Kidney tubule cell (primary cell): ENCODE data around the gene GH1.
"Not testable (repeated sequence)": the region's sequence is repeated elsewhere in the genome, so short reads cannot be mapped to it uniquely, and the experiment has no call there.

ENCODE experiments used
- DNase-seq: peaks from one replicate; pipeline ENCODE4 v3.0.0-alpha.2; 2018; ENCODE audit warnings: low spot score

Gene GH1

GRCh38 chr17:63926164-63926563 lies 7.5 kb upstream of the GH1 start:
- no peak for DNase-seq

- DNase-seq: no peak
Observed at GRCh38 chr17:63925615-63926014, 7.0 kb upstream of the GH1 start.

DNA sequence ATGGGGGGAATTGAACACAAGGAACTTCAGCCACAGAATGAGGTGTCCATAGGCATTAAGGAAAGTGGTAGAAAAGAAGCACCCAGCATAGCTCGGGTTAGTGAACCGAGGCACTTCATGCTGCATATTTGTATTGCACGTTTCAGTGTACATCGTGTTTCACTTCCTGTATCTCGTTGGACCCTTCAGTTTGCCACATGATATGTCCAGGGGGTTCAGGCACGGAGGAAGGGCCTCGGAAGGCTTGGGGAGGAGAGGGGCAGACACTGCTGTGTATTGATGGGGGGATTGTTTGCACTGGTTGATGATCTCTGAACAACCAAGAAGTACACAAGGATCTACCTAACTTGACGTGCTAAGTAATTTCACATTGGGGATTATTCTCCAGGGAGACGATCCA lies 3.8 kb upstream of the GH1 start:
- DNase-seq: not testable (repeated sequence)

- DNase-seq: not testable (repeated sequence)
Observed at GRCh38 chr17:63920779-63921178, 2.1 kb upstream of the GH1 start.

DNA sequence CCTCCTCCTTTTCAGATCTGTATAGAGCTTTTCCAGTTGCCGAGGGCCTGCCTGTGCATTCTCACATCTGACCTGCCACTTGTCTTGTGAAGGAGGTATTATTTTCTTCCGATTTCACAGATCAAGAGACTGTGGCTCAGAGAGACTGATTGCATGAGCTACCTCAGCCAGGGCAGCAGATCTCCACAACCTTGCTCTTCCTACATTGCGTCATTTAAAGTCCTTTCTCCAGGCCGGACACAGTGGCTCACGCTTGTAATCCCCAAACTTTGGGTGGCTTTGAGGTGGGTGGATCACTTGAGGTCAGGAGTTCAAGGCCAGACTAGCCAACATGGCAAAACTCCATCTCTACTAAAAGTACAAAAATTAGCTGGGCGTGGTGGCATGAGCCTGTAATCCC lies 1.4 kb upstream of the GH1 start:
- not testable (repeated sequence) for DNase-seq

DNA sequence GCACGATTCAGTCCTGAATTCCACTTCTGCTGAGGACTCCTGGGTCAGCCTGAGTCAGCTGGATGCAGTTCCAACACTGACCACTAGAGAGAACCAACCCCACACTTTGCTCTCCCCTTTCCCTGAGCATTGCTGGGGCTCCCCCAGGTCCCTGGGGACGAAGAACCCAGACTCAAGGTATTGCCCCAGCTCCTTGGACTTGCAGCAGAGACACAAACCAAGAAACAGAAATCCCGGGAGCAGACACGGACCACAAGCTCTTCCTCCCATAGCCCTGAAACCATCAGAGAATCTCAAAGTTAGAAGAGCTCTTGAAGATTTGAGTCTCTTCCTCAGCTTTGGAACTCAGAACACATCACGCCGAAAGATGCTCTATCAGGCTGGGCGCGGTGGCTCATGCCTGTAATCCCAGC lies 678 bp upstream of the GH1 start:
- peak; percentile 52 for DNase-seq

GRCh38 chr17:63918305-63918704 lies 334 bp downstream of the GH1 start:
- DNase-seq: no peak

DNA sequence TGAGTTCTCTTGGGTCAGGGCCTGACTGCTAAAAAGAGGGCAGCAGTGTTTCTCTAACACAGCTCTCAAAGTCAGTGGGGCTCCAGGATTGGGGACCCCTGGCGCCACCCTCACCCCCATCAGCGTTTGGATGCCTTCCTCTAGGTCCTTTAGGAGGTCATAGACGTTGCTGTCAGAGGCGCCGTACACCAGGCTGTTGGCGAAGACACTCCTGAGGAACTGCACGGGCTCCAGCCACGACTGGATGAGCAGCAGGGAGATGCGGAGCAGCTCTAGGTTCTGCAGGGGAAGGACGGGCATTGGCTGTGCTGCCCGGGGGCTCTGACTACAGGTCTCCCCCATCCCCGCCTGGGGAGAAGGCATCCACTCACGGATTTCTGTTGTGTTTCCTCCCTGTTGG lies 993 bp downstream of the GH1 start:
- DNase-seq: no peak

DNA sequence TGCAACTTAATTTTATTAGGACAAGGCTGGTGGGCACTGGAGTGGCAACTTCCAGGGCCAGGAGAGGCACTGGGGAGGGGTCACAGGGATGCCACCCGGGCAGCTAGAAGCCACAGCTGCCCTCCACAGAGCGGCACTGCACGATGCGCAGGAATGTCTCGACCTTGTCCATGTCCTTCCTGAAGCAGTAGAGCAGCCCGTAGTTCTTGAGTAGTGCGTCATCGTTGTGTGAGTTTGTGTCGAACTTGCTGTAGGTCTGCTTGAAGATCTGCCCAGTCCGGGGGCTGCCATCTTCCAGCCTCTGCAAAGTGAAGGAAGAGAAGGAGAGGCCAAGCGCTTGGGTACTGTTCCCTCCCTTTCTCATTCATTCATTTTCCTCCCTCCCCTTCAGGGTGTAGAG lies 1.4 kb downstream of the GH1 start:
- DNase-seq: not testable (repeated sequence)

DNA sequence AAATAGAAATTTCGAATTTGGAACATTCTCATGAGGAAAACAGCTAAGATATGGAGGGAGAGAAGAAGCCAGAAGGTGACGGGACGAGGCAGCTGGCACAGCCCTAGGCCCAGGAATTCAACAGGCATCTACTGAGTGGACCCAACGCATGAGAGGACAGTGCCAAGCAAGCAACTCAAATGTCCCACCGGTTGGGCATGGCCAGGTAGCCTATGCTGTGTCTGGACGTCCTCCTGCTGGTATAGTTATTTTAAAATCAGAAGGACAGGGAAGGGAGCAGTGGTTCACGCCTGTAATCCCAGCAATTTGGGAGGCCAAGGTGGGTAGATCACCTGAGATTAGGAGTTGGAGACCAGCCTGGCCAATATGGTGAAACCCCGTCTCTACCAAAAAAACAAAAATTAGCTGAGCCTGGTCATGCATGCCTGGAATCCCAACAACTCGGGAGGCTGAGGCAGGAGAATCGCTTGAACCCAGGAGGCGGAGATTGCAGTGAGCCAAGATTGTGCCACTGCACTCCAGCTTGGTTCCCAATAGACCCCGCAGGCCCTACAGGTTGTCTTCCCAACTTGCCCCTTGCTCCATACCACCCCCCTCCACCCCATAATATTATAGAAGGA lies 2.0 kb downstream of the GH1 start:
- DNase-seq: no peak

DNA sequence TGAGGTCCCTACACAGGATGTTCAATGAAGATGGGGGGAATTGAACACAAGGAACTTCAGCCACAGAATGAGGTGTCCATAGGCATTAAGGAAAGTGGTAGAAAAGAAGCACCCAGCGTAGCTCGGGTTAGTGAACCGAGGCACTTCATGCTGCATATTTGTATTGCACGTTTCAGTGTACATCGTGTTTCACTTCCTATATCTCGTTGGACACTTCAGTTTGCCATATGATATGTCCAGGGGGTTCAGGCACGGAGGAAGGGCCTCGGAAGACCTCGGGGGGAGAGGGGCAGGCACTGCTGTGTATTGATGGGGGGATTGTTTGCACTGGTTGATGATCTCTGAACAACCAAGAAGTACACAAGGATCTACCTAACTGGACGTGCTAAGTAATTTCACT lies 2.9 kb downstream of the GH1 start:
- DNase-seq: not testable (repeated sequence)

DNA sequence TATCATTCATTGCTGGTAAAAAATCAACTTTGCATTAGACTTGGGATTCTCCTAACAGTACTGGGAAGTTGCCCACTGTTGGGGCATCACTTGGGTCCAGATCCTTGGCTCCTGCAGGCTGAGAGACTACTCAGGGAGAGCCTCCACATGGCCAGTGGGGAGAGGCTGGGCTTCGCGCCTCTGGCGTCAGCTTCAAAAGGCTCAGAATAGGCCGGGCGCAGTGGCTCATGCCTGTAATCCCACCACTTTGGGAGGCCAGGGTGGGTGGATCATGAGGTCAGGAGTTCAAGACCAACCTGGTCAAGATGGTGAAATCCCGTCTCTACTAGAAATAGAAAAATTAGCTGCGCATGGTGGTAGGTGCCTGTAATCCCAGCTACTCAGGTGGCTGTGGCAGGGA lies 4.2 kb downstream of the GH1 start:
- DNase-seq: no peak

GRCh38 chr17:63911657-63912100 lies 7.0 kb downstream of the GH1 start:
- DNase-seq: peak; percentile 42

- no peak for DNase-seq
Observed at GRCh38 chr17:63911041-63911635, 7.5 kb downstream of the GH1 start, which contains the start of gene CSHL1. TSS of gene CSHL1 (minus strand) at chr17:63911258. CDS start at chr17:63911196, 62 bp downstream.

- no peak for DNase-seq
Observed at GRCh38 chr17:63910096-63910495, 8.5 kb downstream of the GH1 start.

DNA sequence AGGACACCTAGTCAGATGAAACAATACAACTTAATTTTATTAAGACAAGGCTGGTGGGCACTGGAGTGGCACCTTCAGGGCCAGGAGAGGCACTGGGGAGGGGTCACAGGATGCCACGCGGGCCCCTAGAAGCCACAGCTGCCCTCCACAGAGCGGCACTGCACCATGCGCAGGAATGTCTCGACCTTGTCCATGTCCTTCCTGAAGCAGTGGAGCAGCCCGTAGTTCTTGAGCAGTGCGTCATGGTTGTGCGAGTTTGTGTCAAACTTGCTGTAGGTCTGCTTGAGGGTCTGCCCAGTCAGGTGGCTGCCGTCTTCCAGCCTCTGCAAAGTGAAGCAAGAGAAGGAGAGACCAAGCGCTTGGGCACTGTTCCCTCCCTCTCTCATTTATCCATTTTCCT lies 9.1 kb downstream of the GH1 start:
- not testable (repeated sequence) for DNase-seq

DNA sequence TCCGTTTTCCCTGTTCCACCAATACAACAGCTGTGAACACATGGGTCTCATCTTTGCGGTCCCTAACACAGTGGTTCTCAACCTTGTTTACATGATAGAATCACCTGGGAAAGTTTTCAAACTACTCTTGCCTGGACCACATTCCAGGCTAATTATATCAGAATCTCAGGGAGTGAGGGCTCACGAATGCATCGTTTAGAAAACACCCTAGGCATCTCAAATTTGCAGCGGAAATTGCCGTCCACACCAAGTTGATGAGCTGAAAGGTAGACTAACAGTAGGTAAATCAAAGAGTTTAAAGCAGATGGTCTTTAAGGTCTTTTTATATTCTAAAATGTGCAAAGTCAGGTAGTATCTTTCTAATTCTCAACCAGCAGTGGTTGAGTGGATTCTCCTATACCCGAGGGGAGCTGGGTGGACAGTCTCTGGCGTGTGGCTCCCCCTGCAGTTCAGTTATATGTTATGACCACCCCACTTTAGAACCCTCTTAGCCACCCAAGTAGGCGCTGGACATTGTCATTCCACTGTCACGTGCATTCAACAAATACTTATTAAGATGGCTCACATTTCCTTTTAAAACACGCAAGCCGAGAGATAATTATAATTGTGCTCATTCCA lies 11.4 kb downstream of the GH1 start:
- not testable (repeated sequence) for DNase-seq

DNA sequence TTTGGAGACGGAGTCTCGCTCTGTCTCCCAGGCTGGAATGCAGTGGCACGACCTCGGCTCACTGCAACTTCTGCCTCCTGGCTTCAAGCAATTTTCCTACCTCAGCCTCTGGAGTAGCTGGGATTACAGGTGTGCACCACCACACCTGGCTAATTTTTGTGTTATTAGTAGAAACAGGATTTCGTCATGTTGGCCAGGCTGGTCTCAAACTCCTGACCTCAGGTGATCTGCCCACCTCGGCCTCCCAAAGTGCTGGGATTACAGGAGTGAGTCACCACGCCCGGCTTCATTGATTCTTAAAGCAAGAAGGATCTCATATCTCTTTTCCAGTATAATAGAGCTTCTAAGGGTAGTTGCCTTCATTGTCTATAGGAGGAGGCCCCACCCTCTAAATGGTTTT lies 13.8 kb downstream of the GH1 start:
- DNase-seq: not testable (repeated sequence)

DNA sequence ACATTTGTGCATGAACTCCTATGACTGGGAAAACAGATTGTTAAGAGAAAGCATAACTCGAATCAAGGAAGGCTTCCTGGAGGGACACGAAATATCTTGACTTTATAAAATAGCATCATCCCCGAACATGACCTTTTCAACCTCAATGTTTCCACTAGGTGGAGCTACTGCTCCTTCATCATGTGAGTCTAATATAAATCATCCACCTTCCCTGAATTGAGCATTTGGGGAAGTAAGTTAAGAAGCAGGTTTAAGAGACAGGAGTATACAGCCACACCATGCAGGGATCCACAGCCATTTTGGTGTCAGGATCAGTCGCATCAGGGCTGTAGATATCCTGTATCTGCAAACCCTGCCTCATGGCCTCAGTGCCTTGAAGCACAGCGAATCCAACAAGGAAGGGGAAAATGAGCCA lies 14.8 kb downstream of the GH1 start:
- peak; percentile 22 for DNase-seq

GRCh38 chr17:63901971-63902370 lies 16.7 kb downstream of the GH1 start:
- DNase-seq: not testable (repeated sequence)

- DNase-seq: peak; percentile 51
Observed at GRCh38 chr17:63898899-63899798, 19.5 kb downstream of the GH1 start.
